T-helper 2 cell treated with Interferon-gamma antibody and Interleukin-4, amounts not matched to agents 100 ng/mL and 5 ng/mL, for 36 hours (primary cell): ENCODE measurements around the gene STARD13. TPM values are rescaled to one million over a fixed set of nuclear protein-coding genes. Genes with fewer than 3 reads are reported as not detected.

Source experiments
- intact Hi-C: fragments of 100-400 bp; cut with micrococcal nuclease; formaldehyde crosslinking; loops from one replicate; pipeline ENCODE4 v1.15.1; 2023
- total RNA-seq: library from RNA; stranded (reverse); gene quantifications from 2 replicates; pipeline ENCODE4 v1.2.3, GENCODE V29; 2022

Gene STARD13
- total RNA-seq, 1 donor from 2014 or later, result 0.34 TPM

DNA sequence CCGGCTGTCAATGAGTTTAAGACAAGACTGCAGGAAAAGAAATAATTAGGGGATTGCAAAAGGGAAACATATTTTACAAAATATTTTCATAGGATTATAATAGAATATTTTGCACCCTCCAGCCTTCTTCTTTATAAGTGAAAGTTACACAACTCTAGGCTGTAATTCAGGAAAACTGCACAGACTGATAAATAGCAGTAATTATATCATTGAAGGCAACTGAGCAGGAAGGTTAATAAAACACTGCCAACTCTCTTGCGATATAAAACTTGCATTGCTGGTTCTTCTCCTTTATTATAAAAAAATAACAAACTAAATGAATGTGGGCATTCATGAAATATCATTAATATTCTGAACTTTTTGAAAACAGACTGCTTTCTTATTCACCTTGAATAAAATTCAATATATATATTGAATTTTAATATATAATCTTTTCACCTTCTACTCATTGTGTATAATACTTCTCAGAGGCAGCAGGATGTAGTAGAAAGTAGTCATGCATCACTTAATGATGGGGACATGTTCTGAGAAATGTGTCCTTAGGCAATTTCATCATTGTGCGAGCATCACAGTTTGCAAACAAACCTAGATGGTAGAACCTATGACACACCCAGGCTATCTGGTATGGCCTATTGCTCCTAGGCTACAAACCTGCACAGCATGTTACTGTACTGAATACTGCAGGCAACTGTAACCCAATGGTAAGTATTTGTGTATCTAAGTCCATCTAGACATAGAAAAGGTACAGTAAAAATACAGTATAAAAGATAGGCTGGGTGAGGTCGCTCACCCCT is 24.9 kb upstream of the STARD13 start:
- intact Hi-C loops, result no loop called here

DNA sequence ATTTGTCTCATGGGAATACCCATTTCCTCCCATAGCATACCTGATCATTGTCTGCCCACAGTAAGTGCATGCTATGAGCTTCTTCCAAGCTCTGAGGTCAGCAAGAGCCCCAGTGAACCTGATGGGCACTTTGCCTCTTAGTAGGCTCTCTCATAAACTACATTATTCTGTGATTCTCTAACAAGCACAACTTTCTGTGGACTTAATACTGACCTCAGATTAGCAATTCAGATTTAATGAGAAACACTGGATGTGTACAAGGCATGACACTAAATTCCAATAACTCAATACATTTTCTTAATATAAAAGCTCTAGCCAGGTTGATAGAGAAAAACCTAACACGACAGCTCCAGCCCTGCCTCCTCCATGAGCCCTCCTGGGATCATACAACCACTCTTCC is 23.3 kb upstream of the STARD13 start:
- intact Hi-C loops, result no loop called here

DNA sequence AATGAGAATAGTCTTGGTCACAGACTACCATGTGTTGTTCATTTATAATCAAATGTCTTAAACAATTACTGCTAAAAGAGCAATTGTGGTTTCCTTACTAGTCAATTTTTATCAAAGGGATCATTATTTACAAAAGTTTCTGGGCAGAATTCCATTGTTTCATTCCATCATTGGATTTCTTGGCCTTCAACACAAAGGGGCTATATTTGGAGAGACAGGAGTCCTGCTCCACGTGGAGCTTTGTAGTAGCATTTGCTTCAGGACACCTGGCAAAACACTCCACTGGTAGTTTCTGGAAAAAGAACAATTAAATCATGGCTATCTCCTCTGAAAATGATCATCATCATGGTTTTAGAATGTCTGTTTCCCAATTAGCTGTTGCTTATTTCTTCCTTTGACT is 22.3 kb upstream of the STARD13 start:
- intact Hi-C loops, result no loop called here

DNA sequence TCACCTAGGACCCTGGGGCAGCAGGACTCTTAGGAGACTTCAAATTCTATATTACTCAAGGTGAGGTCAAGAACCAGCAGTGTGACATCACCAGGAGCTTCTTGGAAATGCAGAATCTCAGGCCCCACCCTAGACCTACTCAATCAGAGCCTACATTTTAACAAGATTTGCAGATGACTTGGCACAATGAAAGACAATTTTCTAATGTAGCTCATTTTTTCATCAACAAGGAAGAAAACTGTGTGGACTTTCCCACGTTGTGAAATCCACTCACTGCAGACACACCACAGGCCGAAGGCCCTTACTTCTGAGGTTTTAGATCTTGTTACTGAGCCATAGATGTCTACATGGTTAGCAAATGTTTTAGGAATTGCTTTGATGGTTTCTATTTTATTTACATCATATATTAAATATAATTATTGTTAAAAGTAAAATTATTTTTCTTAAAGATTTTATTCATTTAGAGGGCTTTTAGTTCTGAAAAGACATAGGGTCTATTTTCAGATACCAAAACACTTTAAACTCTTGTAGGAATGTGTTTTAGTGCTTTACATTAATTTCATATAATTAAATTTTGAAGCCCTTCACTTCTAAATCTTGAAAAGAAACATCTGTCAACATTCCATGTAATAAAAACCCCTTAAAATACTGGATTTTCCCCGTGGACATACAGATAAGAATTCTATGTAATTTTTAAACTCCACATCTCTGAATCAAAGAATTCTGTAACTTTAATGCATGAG is 18.5 kb upstream of the STARD13 start:
- intact Hi-C loops, result no loop called here

DNA sequence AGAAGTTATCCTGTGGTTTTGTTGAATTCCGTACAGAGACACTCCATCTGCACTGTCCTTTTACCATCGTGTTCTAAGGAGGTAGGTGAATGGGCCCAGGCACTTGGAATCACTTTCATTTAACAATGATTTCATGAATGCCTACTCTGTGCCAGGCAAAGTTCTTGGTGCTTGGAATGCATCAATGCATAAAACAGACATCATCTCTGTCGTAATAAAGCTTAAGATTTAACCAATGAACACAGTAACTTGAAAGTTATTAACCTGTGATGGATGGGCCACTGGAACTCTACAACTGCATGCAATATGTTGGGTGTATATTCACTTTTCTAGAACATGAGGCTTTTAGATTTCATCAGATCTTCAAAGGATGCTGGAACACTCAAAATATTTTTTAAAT is 14.1 kb upstream of the STARD13 start:
- intact Hi-C loops, result no loop called here

DNA sequence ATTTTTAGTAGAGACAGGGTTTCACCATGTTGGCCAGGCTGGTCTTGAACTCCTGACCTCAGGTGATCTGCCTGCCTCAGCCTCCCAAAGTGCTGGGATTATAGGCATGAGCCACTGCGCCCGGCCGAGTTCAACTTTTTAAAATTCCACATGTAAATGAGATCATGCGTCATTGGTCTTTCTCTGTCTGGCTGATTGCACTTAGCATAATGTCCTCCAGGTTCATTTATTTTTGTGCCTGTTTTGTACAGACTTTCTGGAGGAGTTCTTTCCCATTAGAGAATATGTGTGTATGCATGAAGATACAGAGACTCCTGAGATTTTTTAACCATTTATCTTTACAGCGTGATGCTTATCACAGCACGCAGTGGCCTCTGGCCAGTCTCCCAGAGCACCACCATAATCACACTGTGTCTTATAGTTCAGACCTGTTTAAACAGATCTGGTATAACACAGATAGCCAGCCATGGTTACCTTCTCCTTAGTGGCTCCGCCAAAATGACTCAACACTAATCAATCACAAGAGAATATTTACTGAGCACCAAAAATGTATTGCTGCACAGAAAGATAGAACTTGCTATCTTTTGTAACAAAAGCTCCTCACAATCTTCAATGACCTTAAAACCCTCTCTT is 11.4 kb upstream of the STARD13 start:
- intact Hi-C loops, result no loop called here

DNA sequence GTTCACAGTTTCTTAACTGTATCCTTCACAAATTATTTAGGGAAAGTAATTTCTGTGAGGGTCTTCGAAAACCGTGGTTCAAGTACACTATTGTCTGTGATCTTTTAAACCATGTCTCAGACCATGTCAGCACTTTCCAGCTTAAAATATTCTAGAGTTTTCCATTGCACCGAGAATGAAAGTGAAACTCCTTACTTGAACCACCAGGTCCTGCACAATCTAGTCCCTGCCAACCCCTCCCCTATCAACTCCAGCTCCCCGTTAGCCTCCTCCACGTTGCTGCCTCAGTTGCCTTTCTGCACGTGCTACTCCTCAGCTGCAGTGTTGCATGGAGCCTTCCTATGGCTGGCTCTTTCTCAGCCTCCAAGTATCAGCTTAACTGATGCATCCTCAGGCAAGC is 7.2 kb upstream of the STARD13 start:
- intact Hi-C loops, result no loop called here

DNA sequence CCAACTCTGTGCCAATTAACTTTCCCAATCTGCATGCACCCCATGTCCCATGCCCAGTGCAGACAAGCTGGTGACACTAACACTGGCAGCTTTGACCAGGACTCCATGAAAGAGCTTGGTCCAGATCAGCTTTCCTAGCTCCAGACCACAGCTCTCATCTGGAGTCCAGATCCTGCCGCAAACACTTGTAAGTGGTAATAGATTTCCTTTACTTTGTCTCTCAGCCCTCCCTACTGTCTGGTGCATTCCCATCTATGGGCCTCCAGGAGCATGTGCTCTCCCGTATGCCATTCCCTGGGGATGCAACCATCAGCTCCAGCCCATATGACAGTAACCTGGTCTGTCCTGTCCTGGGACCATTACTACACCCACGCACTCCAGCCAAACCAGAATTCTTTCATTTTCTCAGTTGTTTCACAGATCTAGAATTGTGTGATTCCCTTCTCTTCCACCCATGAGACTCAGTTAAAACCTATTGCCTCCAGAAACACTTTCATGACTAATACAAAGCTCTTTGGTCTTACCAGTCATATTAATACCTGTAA is 4.9 kb upstream of the STARD13 start:
- intact Hi-C loops, result no loop called here

DNA sequence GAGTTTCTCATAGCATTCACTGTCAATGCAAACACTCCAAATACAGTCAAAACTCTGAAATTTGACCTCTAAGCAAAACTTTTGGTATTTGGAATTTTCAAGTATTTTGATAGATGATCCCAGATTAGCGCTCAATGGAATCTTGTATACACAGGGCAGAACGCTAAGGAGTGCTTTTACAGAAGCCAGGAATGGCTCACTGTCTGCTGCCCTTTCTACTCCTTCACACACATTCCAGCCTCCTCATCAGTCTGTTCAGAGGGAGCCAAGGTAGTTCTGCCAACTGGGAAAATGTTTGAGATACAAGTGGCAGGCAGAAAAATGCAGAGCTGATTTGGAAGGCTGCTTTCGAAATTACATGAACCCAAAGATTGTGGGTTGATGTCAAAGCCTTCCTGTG is 4.4 kb upstream of the STARD13 start:
- intact Hi-C loops, result no loop called here

DNA sequence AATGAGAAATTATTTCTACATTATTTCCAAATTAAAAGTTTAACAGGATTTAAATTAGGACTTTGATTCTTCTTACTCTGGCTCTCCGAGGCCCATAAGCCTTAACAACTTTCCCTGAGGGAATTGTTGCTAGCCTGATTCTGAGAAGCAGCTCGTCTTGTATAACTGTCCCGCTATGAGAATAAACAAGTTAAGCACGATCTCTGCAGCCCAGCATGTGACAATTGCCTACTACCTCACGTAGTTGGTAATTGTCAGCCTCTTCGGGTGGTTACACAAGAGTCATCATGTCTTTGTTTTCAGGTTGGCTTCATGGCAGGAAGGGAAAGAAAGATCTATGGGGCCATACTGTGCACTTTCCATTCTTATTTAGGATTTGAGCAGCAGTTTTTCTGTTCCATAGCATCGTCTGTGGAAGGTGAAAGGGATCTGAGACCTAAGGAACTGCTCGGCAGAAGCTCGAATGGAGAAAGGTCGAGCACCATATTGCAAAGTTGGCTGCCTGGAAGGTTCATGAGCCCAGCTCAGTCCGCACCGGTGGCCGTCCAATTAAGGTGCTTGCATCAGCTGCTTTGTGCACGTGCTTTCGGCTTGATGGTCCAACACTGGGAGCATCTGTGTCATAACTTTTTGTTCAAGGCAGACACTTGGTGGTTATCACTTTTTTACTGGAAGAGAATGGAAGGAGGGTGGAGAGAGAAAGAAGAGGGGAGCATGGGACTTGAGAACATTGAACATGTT is 1.8 kb upstream of the STARD13 start:
- intact Hi-C loops, result no loop called here

DNA sequence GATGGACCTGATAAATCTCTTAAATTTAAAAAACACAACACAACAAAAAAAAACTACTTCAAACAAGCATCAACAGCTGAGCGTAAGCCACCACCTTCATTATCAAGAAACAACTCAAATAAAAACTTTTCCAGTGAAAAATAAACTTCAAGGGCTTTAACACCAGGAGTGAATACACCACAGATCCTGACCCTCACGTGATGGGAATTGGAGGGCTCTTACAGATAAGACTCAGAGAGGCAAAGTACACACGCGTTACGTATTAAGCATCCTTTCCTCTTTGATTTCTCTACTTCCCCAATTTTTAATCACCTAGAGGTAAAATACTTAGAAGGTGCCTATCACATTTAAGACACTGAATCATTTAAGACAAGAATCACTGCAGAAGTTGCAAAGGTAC is 573 bp upstream of the STARD13 start:
- intact Hi-C loops, result no loop called here

DNA sequence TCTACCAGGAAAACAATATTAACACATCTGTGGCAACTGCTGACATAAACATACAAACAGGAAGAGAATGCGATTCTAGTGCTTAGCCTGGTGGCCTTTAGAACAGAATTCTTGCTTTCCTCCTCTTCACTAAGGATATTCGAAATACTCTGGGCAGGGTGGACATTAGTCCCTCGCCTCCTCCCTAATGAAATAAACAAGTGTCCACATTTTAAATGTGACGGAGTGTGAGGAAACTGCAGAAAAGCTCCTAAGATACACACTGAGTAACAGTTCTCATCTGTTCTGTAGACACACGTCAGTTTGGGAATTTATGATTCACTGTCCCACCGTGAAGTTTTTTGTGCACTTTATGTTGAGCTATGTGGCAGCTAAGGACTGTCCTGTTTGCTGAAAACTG is 639 bp downstream of the STARD13 start:
- intact Hi-C loops, result no loop called here

DNA sequence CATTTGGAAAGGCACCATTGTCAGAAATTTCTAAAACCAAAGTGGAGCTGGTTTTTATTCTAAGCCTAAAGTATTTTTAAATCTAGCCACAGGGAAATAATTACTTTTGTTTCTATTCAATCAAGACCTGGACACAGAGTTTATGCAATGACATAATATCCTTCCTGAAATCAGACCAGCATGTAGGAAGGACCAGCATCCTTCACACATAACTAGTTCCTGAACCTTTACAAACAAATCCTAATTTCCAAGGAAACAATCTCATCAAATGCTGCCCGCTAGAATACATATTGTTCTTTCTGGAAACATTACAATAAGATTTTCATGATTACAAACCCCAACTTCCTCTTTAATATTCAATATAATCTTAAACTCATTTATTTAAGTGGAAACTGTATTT is 1.5 kb downstream of the STARD13 start:
- intact Hi-C loops, result no loop called here

DNA sequence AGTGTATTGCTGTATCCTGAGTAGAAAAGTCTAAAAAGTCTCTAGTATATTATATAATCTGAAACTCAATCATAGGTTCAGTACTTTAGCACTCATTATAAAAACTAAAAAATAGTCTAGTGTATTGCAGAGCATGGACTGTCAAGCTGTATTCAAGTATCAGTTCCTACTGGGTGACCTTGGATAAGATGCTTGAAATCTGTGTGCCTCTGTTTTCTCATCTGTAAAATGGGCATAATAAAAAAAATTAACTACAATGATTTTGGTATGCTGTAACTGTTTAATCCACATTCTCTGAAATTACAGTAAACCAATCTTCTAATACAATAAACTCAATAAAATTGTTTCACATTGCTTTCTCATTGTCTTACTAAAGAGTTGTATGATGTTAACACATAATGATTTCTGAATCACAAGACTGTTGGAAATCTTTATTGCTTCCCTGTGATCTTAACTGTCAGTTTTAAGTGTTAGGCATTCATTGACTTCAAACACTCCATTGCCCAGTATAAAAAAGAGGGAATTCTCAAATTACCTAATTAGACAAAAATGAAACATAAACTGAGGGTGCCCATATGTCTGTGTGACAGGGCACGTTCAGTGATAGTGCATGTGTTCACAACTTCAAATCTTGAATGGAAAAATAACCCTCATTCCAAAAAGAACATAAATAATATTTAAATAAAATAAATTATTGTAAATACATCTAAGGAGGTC is 2.2 kb downstream of the STARD13 start:
- intact Hi-C loops, result no loop called here

DNA sequence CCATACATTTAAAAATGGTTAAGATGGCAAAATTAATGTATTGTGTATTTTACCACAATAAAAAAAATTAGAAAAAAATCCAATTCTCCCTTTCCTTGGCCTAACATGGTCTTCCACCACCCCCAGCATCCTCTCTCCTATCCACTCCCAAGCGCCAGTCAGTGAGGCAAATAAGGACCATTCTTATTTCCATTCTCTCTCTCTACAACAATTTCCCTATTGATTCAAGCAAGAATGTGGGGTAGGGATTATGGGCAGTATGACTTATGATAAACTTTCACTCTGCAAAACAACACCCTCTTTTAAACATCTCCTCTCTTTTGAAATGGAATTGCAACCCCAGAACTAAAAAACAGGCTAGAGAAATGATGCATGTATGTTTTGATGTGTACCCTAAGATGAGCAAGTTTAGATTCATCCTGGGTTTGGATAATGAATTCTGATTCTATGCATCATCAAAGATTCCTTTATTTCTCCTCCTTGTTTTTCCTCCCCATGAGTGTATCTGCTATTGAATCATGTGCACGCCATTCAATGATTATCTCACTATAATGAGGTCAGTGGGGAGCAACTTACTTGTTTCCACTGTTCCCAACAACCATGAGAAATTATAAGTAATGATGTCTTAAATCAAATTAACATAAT is 3.5 kb downstream of the STARD13 start:
- intact Hi-C loops, result no loop called here

DNA sequence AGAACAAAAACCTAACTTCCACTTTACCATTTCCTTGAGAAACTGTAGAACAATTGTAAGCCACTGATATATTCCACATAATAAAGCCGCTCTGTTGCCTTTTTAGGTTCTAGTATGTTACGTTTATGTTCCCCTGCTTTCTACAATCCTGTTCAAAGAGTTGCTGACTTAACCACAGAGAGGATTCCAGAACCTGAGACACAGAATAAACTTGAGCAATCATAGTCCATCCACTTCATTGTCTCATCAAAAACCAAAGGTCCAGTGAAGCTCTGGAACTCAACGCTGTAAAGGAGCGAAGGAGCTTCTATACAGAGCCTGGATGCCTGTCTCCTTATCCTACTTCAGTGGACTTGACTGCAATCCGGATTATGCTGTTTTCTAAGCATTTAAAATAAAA is 4.6 kb downstream of the STARD13 start:
- intact Hi-C loops, result no loop called here

DNA sequence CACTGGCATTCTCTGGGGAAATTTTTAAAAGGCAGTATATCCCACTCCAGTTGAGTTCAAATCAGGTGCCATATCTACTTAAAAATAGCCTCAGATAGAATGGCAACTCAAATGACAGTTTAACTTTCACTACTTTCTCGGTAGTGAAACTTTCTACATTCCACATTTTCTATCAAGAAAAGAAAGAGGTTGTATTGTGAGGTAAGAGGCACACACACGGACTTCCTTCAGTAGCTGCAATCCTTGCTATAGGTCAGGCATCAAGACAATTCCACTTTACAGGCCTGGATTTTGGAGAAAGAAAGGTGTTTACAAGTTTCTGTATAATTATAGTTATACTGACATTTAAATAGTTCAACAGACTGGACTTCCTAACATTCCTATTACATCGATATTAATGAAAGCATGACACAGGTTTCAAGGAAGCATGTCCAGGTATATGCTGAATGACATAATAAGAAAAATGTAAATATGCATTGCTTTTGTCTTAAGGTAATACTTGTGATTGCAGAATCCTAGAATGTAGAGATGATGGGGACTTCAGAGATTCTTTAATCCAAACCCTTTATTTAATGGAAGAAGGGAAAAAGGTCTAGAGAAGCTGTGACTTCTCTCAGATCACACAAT is 5.2 kb downstream of the STARD13 start:
- intact Hi-C loops, result no loop called here

DNA sequence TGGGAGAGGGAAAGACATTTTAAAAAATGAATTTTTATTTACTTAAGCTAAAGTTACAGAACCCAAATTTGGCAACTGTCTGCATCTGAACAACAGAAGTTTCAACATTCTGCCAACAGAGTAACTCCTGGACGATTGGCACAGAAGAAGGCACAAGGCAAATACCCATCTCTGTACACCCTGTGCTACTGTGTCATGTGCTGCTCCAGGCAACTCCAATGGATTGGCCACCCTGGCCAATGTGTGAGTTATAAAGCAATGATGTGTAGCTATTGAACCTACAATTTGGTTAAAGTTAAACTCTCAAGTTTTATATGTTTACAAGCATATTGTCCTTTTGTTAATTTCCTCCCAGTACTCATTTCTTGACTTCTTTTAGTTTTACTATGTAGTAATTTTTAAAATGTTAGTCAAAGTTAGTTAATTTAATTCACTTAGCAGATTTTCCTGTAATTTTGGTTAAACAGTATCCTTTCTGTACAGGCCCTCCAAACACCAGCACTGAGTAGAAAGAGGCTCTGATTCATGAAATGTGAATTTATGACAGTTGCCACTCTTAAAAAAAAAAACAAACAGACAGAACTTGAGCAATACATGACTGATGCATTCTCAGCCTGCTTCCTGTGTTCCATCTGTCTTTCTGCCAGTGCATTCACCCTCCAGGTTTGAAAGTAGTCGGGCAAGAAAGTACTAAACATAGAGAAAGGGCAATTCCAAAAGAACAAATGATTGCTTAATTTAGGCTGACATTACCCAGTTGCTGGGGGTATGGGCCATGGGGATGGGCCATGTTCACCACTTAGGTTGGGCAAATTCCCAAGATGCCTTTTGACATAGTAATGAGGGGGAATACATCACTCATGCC is 5.9 kb downstream of the STARD13 start:
- intact Hi-C loops, result no loop called here

DNA sequence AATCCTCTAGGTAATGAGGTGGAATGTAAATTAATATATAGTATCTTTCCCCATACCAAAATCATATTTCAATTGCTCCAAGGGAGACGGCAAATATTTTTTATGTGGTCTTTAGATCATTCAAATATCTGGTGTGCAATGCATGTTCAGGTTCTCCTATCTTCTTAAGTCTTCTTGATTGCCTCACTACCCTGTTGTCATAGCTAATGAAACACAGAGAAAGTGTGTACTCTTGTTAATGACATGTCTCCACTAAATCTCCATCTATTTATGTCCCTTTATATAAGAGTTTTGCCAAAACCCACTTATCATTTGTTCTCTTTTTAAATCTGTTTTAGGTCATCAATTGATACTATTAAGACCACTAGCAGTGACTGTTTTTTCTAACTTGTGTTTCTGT is 6.6 kb downstream of the STARD13 start:
- intact Hi-C loops, result no loop called here
